HT1080 (cell line): ENCODE data around the gene RFNG. TPM values are rescaled to one million over a fixed set of nuclear protein-coding genes. Genes with fewer than 3 reads are reported as not detected.

Experiments used
- DNase-seq: peaks from one replicate; pipeline ENCODE4 v3.0.0-alpha.2; 2015; ENCODE audit warnings: low read depth
- total RNA-seq: library from RNA; depleted of rRNA; stranded (reverse); fragments of >200 nt; shearing (Covaris generic); gene quantifications from 2 replicates; pipeline ENCODE4 v1.2.3, GENCODE V29; 2014

Gene RFNG
- total RNA-seq, 1 experiment from 2014 or later, result 31.5 TPM

- no peak for DNase-seq
Measured at GRCh38 chr17:82089723-82090548, 38.3 kb upstream of the RFNG start.

DNA sequence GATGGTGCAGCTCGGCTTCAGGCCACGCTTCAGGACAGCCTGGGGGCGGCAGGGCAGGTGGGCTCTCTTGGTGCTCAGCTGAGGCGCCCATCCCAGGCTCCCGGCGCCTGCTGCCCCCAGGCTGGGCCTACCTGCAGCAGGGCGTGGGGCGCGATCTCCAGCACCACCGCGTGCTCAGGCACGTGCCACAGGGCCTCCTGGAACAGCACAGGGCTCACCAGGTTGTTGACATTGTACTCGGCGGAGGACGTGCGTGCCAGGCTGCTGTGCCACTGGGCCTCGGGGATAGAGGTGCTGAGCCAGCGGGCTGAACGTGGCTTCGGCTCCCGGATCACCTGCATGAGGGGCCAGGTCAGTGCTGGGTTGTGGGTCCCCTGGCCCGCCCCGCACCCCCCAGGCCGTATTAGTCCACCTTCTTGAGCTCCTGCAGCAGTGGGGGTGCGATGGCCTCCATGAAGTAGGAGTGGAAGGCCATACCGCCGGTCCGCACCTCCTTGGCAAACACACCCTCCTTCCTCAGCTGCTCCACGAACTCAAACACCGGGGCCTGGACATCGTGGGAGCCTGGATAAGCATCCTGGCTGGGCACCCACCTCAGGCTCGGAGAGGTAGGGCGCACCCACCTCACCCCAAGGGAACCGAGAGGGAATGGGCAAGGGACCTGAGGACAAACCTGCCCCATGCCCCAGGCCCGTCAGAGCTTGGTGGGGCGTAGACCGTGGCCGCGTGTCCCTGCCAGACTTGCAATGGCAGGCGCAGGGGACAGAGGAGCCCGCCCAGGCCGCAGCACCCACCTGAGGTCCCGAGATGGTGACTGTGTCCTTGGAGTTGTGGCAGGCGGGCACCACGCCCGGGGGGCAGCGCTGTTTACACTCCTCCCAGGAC is 37.5 kb upstream of the RFNG start:
- no peak for DNase-seq

GRCh38 chr17:82087961-82088837 is 36.6 kb upstream of the RFNG start:
- no peak for DNase-seq

- no peak for DNase-seq
Measured at GRCh38 chr17:82086941-82087906, 35.6 kb upstream of the RFNG start.

- DNase-seq, result no peak
Measured at GRCh38 chr17:82085931-82086764, 34.5 kb upstream of the RFNG start.

- DNase-seq, result no peak
Measured at GRCh38 chr17:82085031-82085861, 33.6 kb upstream of the RFNG start.

- no peak for DNase-seq
Measured at GRCh38 chr17:82084373-82085030, 32.9 kb upstream of the RFNG start.

DNA sequence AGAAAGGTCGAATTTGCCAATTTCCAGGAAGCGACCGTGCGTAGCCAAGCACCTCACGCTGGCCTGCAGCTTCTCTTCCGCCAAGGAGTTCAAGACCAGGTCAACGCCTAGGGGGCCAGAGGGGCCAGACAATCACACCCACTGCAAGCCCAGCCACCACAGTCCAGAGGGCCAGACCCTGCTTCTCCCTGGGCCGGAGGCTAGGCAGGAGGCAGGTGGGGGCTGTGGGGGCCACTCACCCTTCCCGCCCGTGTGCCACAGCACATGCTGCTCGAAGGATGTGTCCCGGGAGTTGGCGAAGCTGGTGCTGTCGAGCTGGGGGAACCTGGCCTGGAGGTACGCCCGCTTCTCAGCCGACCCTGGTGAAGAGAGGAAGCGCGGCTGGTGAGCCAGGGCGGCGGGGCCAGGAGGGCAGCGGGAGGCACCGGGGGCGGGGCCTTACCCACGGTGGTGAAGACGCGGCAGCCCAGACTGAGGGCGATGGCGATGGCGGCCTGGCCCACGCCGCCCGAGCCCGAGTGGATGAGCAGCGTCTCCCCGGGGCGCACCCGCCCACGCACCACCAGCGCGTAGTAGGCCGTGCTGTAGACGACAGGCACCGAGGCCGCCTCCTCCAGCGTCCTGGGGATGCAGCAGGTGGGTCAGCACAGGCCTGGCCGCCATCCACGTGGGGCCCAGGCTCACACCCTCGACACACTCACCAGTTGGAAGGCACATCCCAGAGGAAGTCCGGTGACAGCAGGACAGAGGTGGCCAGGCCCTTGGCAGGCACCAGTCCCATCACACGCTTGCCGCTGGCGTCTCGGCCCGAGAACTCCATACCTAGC is 32.1 kb upstream of the RFNG start:
- no peak for DNase-seq

DNA sequence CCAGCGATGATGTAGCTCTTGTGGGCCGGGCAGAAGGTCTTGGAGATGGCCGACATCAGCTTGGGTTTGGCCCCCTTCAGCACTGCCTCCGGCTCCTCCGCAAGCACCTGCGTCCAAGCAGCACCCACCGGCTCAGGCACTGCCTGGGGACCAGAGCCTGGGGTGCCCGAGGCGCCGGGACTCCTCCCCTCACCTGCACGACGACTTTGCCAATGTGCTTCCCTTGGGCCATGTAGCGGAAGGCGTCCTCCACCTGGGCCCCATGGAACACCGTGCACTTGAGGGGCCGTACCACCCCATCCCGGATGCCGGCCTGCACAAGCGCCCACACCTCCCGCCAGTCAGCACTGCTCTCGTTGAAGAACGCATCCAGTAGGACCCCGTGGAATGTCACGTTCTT is 31.4 kb upstream of the RFNG start:
- no peak for DNase-seq

DNA sequence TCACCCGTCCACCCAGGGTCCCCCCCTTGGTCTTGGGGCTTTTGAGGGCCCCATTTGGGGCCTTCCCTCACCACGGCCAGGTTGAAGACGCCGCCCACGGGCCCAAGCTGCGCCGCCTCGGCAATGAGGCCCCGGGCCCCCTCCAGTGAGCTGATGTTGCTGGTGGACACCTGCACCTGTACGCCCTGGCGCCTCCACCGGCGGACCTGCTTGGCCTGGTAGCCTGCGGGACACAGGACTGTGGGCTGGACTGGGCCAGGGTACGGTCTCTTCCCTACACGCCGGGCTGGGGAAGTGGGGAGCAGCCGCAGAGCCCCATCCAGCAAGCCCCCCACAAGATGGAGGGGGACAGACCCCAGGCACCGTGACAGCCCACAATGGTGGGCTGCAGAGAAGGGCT is 30.8 kb upstream of the RFNG start:
- DNase-seq, result no peak

GRCh38 chr17:82081966-82082365 is 30.4 kb upstream of the RFNG start:
- DNase-seq, result no peak

DNA sequence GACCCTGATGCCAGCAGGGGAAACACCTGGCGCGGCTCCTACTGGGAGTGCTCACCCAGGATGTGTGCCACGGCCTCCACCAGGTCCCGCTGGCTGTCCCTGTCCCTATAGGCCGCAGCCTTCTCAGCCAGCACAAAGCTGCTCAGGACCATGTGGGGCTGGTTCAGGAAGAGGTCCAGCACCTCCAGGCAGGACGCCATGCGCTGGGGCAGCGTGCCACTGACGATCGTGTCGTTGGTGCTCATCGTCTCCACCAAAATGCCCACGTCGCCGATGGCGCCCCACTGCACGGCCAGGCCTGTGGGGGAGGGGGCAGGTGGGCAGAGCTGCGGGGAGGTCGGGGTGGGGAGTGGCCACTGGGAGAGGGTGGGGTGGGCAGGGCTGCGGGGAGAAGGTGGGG is 29.9 kb upstream of the RFNG start:
- DNase-seq, result no peak

DNA sequence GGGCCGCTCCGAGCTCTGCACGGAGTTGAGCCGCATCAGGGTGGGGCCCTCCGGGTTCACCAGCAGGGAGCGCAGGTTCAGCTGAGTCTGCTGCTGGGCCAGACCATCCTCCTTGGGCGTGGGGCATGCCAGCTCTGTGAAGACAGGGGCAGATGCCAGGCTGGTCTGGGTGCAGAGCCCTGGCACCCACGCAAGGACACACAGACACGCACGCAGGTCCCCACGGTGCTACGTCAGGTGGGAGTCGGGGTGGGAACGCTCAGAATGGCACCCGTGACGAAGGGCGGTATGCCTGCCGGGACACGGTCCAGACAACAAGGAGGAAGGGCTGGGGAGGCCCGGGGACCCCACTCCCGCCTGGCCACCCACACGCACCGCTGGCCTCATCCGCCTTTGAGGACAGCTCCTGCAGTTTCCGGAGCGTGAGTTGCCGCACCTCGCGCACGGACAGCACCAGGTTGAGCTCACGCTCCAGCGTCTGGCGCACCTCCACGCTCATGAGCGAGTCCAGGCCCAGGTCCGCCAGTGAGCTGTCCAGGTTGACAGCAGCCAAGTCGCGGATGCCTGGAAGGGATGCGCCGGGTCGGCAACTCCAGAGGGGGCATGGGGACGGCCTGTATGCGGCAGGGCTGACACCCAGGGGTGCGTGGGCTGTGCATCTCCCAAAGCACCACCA is 29.3 kb upstream of the RFNG start:
- DNase-seq, result no peak

- no peak for DNase-seq
Measured at GRCh38 chr17:82080048-82080788, 28.6 kb upstream of the RFNG start.

DNA sequence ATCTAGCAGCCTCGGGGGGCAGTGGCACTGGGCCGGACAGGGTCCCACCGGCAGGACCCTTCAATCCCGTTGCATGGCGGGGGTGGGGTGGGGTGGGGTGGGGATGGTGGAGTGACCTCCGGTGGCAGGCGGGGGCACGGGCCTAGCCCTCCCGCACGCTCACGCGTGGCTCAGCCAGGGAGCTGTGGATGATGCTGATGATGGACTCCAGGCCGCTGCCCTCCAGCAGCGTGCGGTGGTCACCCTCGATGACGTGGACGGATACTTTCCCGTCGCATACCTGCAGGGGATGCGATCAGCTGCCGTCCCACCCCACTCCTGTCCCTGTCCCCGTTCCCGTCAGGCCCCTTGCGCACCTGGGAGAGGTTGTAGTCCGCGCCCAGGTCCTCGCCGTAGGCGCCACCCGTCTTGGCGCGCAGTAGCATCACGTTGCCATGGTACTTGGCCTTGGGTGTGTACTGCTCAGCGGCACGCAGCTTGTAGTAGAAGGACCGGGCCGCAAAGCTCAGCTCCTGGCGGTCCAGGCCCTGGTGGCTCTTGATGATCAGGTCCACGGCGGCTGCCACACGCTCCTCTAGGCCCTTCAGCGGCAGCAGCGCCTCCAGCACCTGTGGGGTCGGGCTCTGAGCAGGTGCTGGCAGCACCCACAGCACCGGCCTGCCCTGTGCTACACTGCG is 27.5 kb upstream of the RFNG start:
- DNase-seq, result no peak
